Fibroblast of the aortic adventitia (primary cell): ENCODE data around the gene FMNL1. TPM values are rescaled to one million over a fixed set of nuclear protein-coding genes. Genes with fewer than 3 reads are reported as not detected.

Experiments used
- DNase-seq: peaks from one replicate; pipeline ENCODE4 v3.0.0-alpha.2; 2010; ENCODE audit warnings: low read depth
- H3K4me3 ChIP-seq: 2 replicates; pipeline ENCODE4 v1.5.1; 2011; ENCODE audit warnings: low read depth, mild to moderate bottlenecking, control low read depth, low read length, moderate library complexity
- CTCF ChIP-seq: IDR thresholded peaks from 2 replicates; pipeline ENCODE4 v1.5.1; 2011; ENCODE audit warnings: mild to moderate bottlenecking, low read length, control low read depth, inconsistent platforms; ENCODE audit not compliant: insufficient read depth
- total RNA-seq: library from RNA; depleted of rRNA; stranded (reverse); fragments of >200 nt; gene quantifications from 2 replicates; pipeline ENCODE4 v1.2.3, GENCODE V29; 2012; ENCODE audit warnings: low replicate concordance

Gene FMNL1
- total RNA-seq, 1 donor: 0.81 TPM

GRCh38 chr17:45282683-45283644 lies 61.3 kb downstream of the FMNL1 start:
- no peak overlapping the region for H3K4me3 ChIP-seq
- DNase-seq: no peak
- no peak for TF ChIP-seq CTCF

GRCh38 chr17:45283711-45284110 lies 62.0 kb downstream of the FMNL1 start:
- TF ChIP-seq CTCF: no peak
- H3K4me3 ChIP-seq: no peak overlapping the region
- DNase-seq: no peak

GRCh38 chr17:45284176-45285140 lies 62.8 kb downstream of the FMNL1 start:
- no peak for DNase-seq
- no peak overlapping the region for H3K4me3 ChIP-seq
- peak; percentile 19 for TF ChIP-seq CTCF

- DNase-seq: no peak
- no peak for TF ChIP-seq CTCF
- H3K4me3 ChIP-seq: no peak overlapping the region
These were observed 64.6 kb downstream of the FMNL1 start for GRCh38 chr17:45286286-45286685.

GRCh38 chr17:45287526-45288500 lies 66.1 kb downstream of the FMNL1 start:
- DNase-seq: no peak
- no peak for TF ChIP-seq CTCF
- no peak overlapping the region for H3K4me3 ChIP-seq

GRCh38 chr17:45288825-45289224 lies 67.1 kb downstream of the FMNL1 start:
- DNase-seq: no peak
- no peak overlapping the region for H3K4me3 ChIP-seq
- TF ChIP-seq CTCF: no peak
